ENCODE data around the gene JPH2.

GRCh38 chr20:44138867-44139266 lies 48.1 kb downstream of the JPH2 start:
- TF ChIP-seq CTCF (IDR thresholded peaks at IDR 0.05; ENCODE audit: low read depth, low read length, missing input control) (no peak), REST (IDR thresholded peaks at IDR 0.05) (no peak), TAF1 (conservative IDR thresholded peaks at IDR 0.05) (no peak), GABPA (IDR thresholded peaks at IDR 0.05 in 1 of 2, conservative IDR thresholded peaks at IDR 0.05 in 1 of 2) (no peak), EGR1 (IDR thresholded peaks at IDR 0.05; ENCODE audit: low read depth in 2 of 2) (no peak), JUND (IDR thresholded peaks at IDR 0.05) (no peak), SP1 (IDR thresholded peaks at IDR 0.05) (no peak), HNF4G (IDR thresholded peaks at IDR 0.05) (no peak), YY1 (IDR thresholded peaks at IDR 0.05) (no peak), NR2F2 (IDR thresholded peaks at IDR 0.05) (no peak), MAX (IDR thresholded peaks at IDR 0.05) (no peak), ATF3 (IDR thresholded peaks at IDR 0.05) (no peak), RAD21 (IDR thresholded peaks at IDR 0.05) (no peak)
